Mammary epithelial cell (primary cell): ENCODE results near the gene AASDH.

Experiments
- CTCF ChIP-seq, 2 donors: IDR thresholded peaks in 1 of 2; conservative IDR thresholded peaks in 1 of 2; 2 replicates each; pipeline ENCODE4 v1.5.1; 2011 to 2012; ENCODE audit warnings: inconsistent platforms in 2 of 2, low read length in 2 of 2, mild to moderate bottlenecking in 2 of 2, control low read depth in 1 of 2, low read depth in 1 of 2; ENCODE audit not compliant: insufficient read depth in 1 of 2; ENCODE audit errors: extremely low read depth in 1 of 2
- EZH2 ChIP-seq: IDR thresholded peaks from 2 replicates; pipeline ENCODE4 v1.6.1; 2012; ENCODE audit warnings: low read length, inconsistent platforms, borderline replicate concordance

GRCh38 chr4:56301181-56301996 is 85.9 kb downstream of the AASDH start:
- TF ChIP-seq CTCF (conservative IDR thresholded peaks at IDR 0.05 in 1 of 2, IDR thresholded peaks at IDR 0.05 in 1 of 2; ENCODE audit: extremely low read depth in 1 of 2, insufficient read depth in 1 of 2, low read depth in 1 of 2, low read length in 2 of 2), result peak; percentile 95 to 99
- no peak for TF ChIP-seq EZH2
